Upper lobe of left lung (tissue), 4 donors: ENCODE results near the gene CAPZB.

ENCODE experiments used
- POLR2A ChIP-seq, 4 donors: fragments of 450-650 bp; IDR thresholded peaks; one replicate each; pipeline ENCODE4 v1.5.1; 2016 to 2017; ENCODE audit warnings: antibody characterized with exemption in 4 of 4, mild to moderate bottlenecking in 2 of 4
- TF ChIP-seq, protein P1 (sequence below), 6 experiments: fragments of 450-650 bp in 4 of 6; fragments of 200-600 bp in 2 of 6; sonication (generic) in 2 of 6; IDR thresholded peaks; one replicate each; pipeline ENCODE4 v1.5.1; 2016 to 2019; ENCODE audit warnings: antibody characterized with exemption in 6 of 6

DNA sequence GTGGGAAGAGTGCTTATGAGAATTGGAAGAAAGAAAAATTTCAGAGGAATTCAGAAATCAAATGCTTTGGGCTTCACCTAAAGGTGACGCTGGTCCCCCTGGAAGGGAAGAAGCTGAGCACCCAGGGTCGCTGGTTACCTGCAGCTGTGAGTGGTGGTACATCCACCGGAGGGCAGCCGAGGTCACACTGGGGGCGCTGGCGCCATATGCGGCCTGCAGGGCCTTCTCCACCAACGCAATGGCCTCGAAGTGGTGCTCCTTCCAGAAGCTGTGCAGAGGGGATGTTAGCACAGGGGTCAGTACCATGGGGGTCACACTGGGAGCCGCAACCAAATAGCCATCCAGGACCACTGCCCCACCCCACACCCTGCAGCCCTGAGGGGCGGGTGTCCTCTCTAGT lies 179.5 kb downstream of the CAPZB start:
- TF ChIP-seq, protein P1, sequence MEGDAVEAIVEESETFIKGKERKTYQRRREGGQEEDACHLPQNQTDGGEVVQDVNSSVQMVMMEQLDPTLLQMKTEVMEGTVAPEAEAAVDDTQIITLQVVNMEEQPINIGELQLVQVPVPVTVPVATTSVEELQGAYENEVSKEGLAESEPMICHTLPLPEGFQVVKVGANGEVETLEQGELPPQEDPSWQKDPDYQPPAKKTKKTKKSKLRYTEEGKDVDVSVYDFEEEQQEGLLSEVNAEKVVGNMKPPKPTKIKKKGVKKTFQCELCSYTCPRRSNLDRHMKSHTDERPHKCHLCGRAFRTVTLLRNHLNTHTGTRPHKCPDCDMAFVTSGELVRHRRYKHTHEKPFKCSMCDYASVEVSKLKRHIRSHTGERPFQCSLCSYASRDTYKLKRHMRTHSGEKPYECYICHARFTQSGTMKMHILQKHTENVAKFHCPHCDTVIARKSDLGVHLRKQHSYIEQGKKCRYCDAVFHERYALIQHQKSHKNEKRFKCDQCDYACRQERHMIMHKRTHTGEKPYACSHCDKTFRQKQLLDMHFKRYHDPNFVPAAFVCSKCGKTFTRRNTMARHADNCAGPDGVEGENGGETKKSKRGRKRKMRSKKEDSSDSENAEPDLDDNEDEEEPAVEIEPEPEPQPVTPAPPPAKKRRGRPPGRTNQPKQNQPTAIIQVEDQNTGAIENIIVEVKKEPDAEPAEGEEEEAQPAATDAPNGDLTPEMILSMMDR (IDR thresholded peaks at IDR 0.05) = no peak
- no peak for TF ChIP-seq POLR2A (IDR thresholded peaks at IDR 0.05)
